H9 (cell line): ENCODE measurements around the gene ST6GAL2. TPM values are rescaled to one million over a fixed set of nuclear protein-coding genes. Genes with fewer than 3 reads are reported as not detected.

Experiments used
- DNase-seq: peaks from one replicate; pipeline ENCODE4 v3.0.0-alpha.2; 2017
- H2AFZ ChIP-seq: one replicate; pipeline ENCODE4 v1.6.1; 2013; ENCODE audit warnings: mild to moderate bottlenecking, low read length, control low read depth, moderate library complexity
- H2AK5ac ChIP-seq: 2 replicates; pipeline ENCODE4 v1.6.1; 2013; ENCODE audit warnings: low read length, control low read depth, mixed read lengths; ENCODE audit not compliant: insufficient read length
- H2BK120ac ChIP-seq: one replicate; pipeline ENCODE4 v1.6.1; 2013; ENCODE audit warnings: low read depth, mild to moderate bottlenecking, low read length, control low read depth, inconsistent platforms; ENCODE audit not compliant: poor library complexity, severe bottlenecking
- H2BK12ac ChIP-seq: 2 replicates; pipeline ENCODE4 v1.6.1; 2013; ENCODE audit warnings: low read length, control low read depth, mixed read lengths, low read depth; ENCODE audit not compliant: insufficient read length
- H2BK15ac ChIP-seq: 2 replicates; pipeline ENCODE4 v1.6.1; 2013; ENCODE audit warnings: low read depth, low read length, control low read depth
- H2BK20ac ChIP-seq: one replicate; pipeline ENCODE4 v1.6.1; 2013; ENCODE audit warnings: low read depth, mild to moderate bottlenecking, low read length, control low read depth, inconsistent platforms; ENCODE audit not compliant: poor library complexity, severe bottlenecking
- H2BK5ac ChIP-seq: 2 replicates; pipeline ENCODE4 v1.6.1; 2013; ENCODE audit warnings: low read length, control low read depth, mixed read lengths; ENCODE audit not compliant: insufficient read length
- H3K14ac ChIP-seq: 2 replicates; pipeline ENCODE4 v1.6.1; 2013; ENCODE audit warnings: low read length, control low read depth; ENCODE audit not compliant: insufficient read depth
- H3K18ac ChIP-seq: 2 replicates; pipeline ENCODE4 v1.6.1; 2013; ENCODE audit warnings: low read depth, mild to moderate bottlenecking, mixed read lengths, low read length, control low read depth; ENCODE audit not compliant: insufficient read length
- H3K23ac ChIP-seq: 2 replicates; pipeline ENCODE4 v1.6.1; 2013; ENCODE audit warnings: low read length, control low read depth, mixed read lengths, low read depth; ENCODE audit not compliant: insufficient read length
- H3K23me2 ChIP-seq: 2 replicates; pipeline ENCODE4 v1.6.1; 2013; ENCODE audit warnings: low read depth, mild to moderate bottlenecking, mixed read lengths, low read length, control low read depth; ENCODE audit not compliant: insufficient read length, poor library complexity, severe bottlenecking
- H3K27ac ChIP-seq: 2 replicates; pipeline ENCODE4 v1.5.1; 2013; ENCODE audit warnings: low read length, control low read depth, mixed read lengths, low read depth; ENCODE audit not compliant: insufficient read length
- H3K27me3 ChIP-seq: 2 replicates; pipeline ENCODE4 v1.6.1; 2013; ENCODE audit warnings: low read length, control low read depth, inconsistent platforms; ENCODE audit not compliant: insufficient read depth
- H3K4ac ChIP-seq: 2 replicates; pipeline ENCODE4 v1.6.1; 2013; ENCODE audit warnings: low read depth, mild to moderate bottlenecking, control low read depth, inconsistent platforms, low read length, moderate library complexity
- H3K4me1 ChIP-seq: 2 replicates; pipeline ENCODE4 v1.6.1; 2013; ENCODE audit warnings: low read length, control low read depth, inconsistent platforms; ENCODE audit not compliant: insufficient read depth
- H3K4me2 ChIP-seq: 2 replicates; pipeline ENCODE4 v1.6.1; 2013; ENCODE audit warnings: low read length, control low read depth, mixed read lengths; ENCODE audit not compliant: insufficient read length, insufficient read depth
- H3K56ac ChIP-seq: 2 replicates; pipeline ENCODE4 v1.6.1; 2013; ENCODE audit warnings: low read depth, mild to moderate bottlenecking, mixed read lengths, low read length, control low read depth; ENCODE audit not compliant: insufficient read length
- H3K79me1 ChIP-seq: 2 replicates; pipeline ENCODE4 v1.6.1; 2013; ENCODE audit warnings: low read depth, mild to moderate bottlenecking, moderate library complexity, low read length, control low read depth, inconsistent platforms; ENCODE audit not compliant: insufficient read depth, poor library complexity, severe bottlenecking
- H3K79me2 ChIP-seq: 2 replicates; pipeline ENCODE4 v1.6.1; 2013; ENCODE audit warnings: low read length, control low read depth, inconsistent platforms; ENCODE audit not compliant: insufficient read depth
- H3K9ac ChIP-seq: 2 replicates; pipeline ENCODE4 v1.6.1; 2013; ENCODE audit warnings: low read length, control low read depth, mixed read lengths; ENCODE audit not compliant: insufficient read length; ENCODE audit errors: extremely low read depth
- H3K9me3 ChIP-seq: one replicate; pipeline ENCODE4 v1.6.1; 2013; ENCODE audit warnings: low read depth, low read length, inconsistent platforms; ENCODE audit not compliant: control insufficient read depth
- H3T11ph ChIP-seq: one replicate; pipeline ENCODE4 v1.6.1; 2013; ENCODE audit warnings: mild to moderate bottlenecking, low read length, control low read depth, inconsistent platforms
- H4K20me1 ChIP-seq: one replicate; pipeline ENCODE4 v1.6.1; 2013; ENCODE audit not compliant: control insufficient read depth, insufficient read length, insufficient read depth
- H4K5ac ChIP-seq: 2 replicates; pipeline ENCODE4 v1.6.1; 2013; ENCODE audit warnings: low read depth, mild to moderate bottlenecking, mixed read lengths, low read length, control low read depth; ENCODE audit not compliant: insufficient read length
- H4K8ac ChIP-seq: replicated peaks from 2 replicates; pipeline ENCODE4 v1.6.1; 2013; ENCODE audit warnings: low read length, control low read depth, mixed read lengths, low read depth; ENCODE audit not compliant: insufficient read length
- H4K91ac ChIP-seq: 2 replicates; pipeline ENCODE4 v1.6.1; 2013; ENCODE audit warnings: low read depth, mild to moderate bottlenecking, moderate library complexity, mixed read lengths, low read length, control low read depth; ENCODE audit not compliant: insufficient read length
- H3K27ac Mint-ChIP-seq, 3 experiments: 2 replicates in 2 of 3; 3 replicates in 1 of 3; pipeline ENCODE4 v1.8.0; 2020 to 2021; ENCODE audit warnings: mixed read lengths in 3 of 3, mild to moderate bottlenecking in 1 of 3, moderate library complexity in 1 of 3
- H3K27me3 Mint-ChIP-seq: 2 replicates; pipeline ENCODE4 v1.8.0; 2021; ENCODE audit warnings: low read depth, mild to moderate bottlenecking, moderate library complexity, mixed read lengths
- H3K36me3 Mint-ChIP-seq, 3 experiments: 2 replicates in 2 of 3; 3 replicates in 1 of 3; pipeline ENCODE4 v1.8.0; 2020 to 2021; ENCODE audit warnings: low read depth in 3 of 3, mixed read lengths in 3 of 3; ENCODE audit not compliant: insufficient read depth in 1 of 3
- H3K4me1 Mint-ChIP-seq, 2 experiments: 2 replicates each; pipeline ENCODE4 v1.8.0; 2020; ENCODE audit warnings: mixed read lengths in 2 of 2
- H3K4me3 Mint-ChIP-seq, 2 experiments: 2 replicates in 1 of 2; 3 replicates in 1 of 2; pipeline ENCODE4 v1.8.0; 2020 to 2021; ENCODE audit warnings: mild to moderate bottlenecking in 2 of 2, mixed read lengths in 2 of 2, moderate library complexity in 1 of 2
- H3K9me3 Mint-ChIP-seq, 2 experiments: 2 replicates in 1 of 2; 3 replicates in 1 of 2; pipeline ENCODE4 v1.8.0; 2020; ENCODE audit warnings: mild to moderate bottlenecking in 2 of 2, mixed read lengths in 2 of 2, moderate library complexity in 1 of 2
- WGBS: extraction: QIAGEN DNeasy Blood & Tissue Kit; methylation state at CpG from one replicate; pipeline ENCODE4 v1.1.7; 2013; ENCODE audit warnings: missing lambda C conversion rate, low lambda C conversion rate, mixed read lengths; ENCODE audit not compliant: insufficient read length; ENCODE audit errors: extremely low coverage; 5-methylcytosine and 5-hydroxymethylcytosine counted together
- total RNA-seq: library from RNA; stranded (reverse); gene quantifications from 2 replicates; pipeline ENCODE4 v1.2.1, GENCODE V29; 2021
- TF ChIP-seq, protein P1 (sequence below): fragments of 200-600 bp; sonication (generic); conservative IDR thresholded peaks from 3 replicates; pipeline ENCODE4 v1.8.0; 2021; ENCODE audit warnings: antibody characterized with exemption, mild to moderate bottlenecking

ST6GAL2 gene
- total RNA-seq, 1 experiment from 2014 or later, result 7.6 TPM

- Histone ChIP-seq H3K4me1 (no peaks in the 10 kb centered on the region), H4K91ac (no peak overlapping the region), H3K14ac (no peak overlapping the region), H2BK120ac (no peak overlapping the region), H2BK15ac (no peak overlapping the region), H3K27me3 (no peaks in the 10 kb centered on the region), H3K79me2 (no peaks in the 10 kb centered on the region), H3K18ac (no peak overlapping the region), H3K56ac (no peak overlapping the region), H3T11ph (no peak overlapping the region), H2AFZ (no peak overlapping the region), H3K9ac (no peak overlapping the region), H2BK12ac (no peak overlapping the region), H3K79me1 (no peaks in the 10 kb centered on the region), H3K4ac (no peak overlapping the region), H4K20me1 (no peaks in the 10 kb centered on the region), H3K4me2 (no peak overlapping the region), H3K23ac (no peak overlapping the region), H4K5ac (no peak overlapping the region), H4K8ac (no peak overlapping the region), H2AK5ac (no peak overlapping the region), H3K27ac (no peak overlapping the region), H2BK20ac (no peak overlapping the region), H3K23me2 (no peaks in the 10 kb centered on the region), H3K9me3 (no peaks in the 10 kb centered on the region), H2BK5ac (no peak overlapping the region)
- peaks cover 0 to 3% of the 10 kb centered on the region in 2 experiments; a peak in 1 of 4 replicates for H3K4me1 Mint-ChIP-seq
- peaks cover 7 to 10% (median 8%) of the 10 kb centered on the region in 3 experiments; a peak in 6 of 7 replicates for H3K36me3 Mint-ChIP-seq
- WGBS, result no CpG with 5 or more reads among the region's 3 CpGs
- DNase-seq, result no peak
- no peaks in the 10 kb centered on the region for H3K9me3 Mint-ChIP-seq
- no peaks in the 10 kb centered on the region for H3K27me3 Mint-ChIP-seq
- H3K27ac Mint-ChIP-seq, result no peak overlapping the region; a peak in 1 of 7 replicates
- no peak overlapping the region for H3K4me3 Mint-ChIP-seq
- TF ChIP-seq, protein P1, sequence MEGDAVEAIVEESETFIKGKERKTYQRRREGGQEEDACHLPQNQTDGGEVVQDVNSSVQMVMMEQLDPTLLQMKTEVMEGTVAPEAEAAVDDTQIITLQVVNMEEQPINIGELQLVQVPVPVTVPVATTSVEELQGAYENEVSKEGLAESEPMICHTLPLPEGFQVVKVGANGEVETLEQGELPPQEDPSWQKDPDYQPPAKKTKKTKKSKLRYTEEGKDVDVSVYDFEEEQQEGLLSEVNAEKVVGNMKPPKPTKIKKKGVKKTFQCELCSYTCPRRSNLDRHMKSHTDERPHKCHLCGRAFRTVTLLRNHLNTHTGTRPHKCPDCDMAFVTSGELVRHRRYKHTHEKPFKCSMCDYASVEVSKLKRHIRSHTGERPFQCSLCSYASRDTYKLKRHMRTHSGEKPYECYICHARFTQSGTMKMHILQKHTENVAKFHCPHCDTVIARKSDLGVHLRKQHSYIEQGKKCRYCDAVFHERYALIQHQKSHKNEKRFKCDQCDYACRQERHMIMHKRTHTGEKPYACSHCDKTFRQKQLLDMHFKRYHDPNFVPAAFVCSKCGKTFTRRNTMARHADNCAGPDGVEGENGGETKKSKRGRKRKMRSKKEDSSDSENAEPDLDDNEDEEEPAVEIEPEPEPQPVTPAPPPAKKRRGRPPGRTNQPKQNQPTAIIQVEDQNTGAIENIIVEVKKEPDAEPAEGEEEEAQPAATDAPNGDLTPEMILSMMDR, result no peak
These were observed 52.7 kb downstream of the ST6GAL2 start for GRCh38 chr2:106833256-106833655.
